TTC549 (cell line): ENCODE measurements around the gene KDM4C.
"Not testable (repeated sequence)": the region's sequence is repeated elsewhere in the genome, so short reads cannot be mapped to it uniquely, and the experiment has no call there.

ENCODE experiments used
- FAIRE-seq: peaks from 2 replicates; lab custom pipeline; 2012; peaks lifted over from hg19 to GRCh38; lab: Jason Lieb, UNC

KDM4C gene

GRCh38 chr9:6807669-6808068, 49.9 kb downstream of the KDM4C start:
- not testable (repeated sequence) for FAIRE-seq

- FAIRE-seq: no peak
Observed at GRCh38 chr9:6811436-6811835, 53.7 kb downstream of the KDM4C start.

DNA sequence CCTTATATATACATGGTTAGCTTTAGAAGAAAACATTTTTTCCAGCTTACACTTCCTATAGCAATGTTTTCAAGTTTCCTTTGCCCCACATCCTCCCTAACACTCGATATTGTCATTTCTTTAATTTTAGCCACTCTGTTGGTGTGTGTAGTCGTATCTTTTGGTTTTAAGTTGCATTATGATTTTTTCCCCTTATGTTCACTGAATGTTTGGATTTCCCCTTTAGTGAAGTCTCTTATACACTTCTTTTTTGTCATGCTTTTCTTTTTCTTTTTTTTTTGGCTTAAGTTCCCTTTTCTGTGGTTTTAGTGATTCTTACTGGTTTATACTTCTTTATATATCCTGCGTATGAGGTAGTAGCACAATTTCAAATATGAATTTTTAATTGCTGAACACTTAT, 58.8 kb downstream of the KDM4C start:
- no peak for FAIRE-seq

DNA sequence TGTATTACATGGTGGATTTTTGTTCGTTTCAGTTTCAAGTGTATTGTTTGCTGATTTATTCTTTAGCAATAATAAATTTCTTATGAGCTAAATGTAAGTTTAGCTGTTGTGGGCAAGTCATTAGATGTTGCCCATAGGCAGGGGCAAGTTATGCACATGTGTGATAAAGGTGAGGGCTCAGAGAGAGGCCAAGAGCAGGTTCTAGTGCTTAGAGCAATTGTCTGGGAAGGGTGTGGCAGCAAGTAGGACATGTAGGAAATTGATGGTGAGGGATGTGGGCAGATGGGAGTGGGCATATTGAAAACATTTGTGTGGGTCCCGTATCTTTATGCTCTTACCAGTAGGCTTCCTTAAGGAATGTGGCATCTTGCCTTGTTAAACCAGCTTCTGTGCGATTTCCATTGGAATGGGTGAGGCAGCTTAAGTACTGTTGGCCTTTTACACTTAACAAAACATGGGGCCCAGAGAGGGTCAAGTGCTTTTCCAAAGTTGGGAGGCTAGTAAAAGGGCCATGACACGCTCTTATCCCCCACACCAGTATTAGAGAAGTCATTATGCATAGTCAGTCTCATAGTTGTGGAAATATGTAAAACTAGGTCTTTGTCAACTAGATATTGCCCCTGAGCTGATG, 60.6 kb downstream of the KDM4C start:
- FAIRE-seq: no peak

DNA sequence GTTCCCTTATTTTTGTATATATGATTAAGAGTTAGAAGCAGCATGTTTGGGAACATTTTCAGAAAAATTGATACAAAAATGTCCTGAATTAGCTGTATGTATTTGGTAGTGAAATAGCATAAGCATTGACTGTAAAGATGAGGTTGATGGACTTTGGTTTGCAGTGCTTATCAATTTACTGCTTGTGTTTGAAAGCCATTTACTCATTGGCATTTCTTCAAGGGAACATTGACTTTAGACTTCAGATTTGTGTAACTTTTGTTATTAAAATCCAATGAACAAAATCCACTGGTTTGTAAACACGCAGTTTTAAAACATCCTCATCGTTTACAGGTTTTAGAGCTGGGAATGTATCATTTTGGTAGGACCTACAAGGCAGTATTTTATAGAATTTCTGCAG, 61.3 kb downstream of the KDM4C start:
- no peak for FAIRE-seq

DNA sequence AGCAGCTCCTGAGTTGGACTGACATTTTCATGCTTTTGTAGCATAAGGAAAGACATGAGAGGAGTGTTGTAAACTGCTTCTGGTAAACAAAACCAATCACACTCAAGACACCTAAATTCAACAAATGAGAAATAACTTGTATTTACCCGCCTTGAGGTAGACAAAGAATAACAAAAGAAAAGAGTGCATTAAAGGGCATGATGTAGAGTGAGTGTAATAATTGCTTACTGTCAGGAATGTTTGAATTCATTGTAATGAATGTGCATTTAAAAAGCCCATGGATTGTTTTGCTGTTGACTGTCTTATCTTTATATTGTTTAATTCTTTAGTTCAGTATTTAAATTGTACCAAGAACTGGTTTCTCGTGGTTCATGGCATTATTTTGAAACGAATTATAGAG, 61.8 kb downstream of the KDM4C start:
- FAIRE-seq: no peak

DNA sequence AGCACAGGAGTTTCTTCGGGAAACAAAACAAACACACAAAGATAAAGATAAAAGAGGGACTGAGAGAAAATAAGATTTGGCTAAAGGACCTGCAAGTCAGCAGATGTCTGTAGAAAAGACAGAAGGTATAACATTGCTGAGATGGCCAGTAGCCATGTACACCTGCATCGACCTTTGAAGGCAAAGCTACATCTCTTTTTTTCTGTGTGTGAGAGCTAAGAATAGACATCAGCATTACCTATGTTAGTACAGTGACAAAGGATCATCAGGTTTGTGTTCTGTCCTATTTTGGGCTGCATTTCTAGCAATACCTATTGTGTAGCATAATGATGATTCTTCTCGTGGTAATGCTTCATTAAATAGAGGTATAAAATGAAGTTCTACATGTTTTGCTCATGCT, 64.9 kb downstream of the KDM4C start:
- FAIRE-seq: no peak

DNA sequence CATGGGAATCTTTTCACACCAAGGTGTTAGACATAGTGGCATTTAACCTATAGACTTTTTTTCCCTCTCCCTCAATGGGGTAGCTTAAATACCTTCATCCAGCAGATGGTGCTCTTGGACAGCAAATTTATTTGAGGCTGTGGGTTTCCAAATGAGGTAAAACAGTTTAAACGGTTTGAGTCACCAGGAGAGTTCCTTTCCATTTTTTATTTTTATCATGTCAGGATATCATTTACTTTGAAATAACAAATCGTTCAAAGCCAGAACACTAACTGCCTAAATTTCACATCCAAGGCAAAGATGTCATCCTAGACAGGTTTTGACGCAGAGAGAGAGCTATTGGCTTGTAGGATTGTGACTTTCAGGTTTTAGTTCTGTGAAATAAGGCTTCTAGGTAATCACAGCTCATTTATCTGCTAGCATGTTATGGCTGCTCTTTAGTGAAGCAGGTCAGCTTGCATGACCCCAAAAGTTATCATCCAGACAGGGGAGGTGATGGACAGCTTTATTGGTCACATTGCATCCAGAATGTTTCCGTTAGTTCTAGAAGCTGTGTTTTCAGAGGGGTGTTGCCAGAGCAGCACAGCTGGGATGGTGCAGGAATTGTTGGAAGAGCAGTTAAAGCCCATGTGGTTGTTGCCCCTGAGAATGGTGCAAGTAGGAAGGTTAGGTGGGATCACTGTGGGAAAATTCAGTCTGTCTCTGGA, 69.8 kb downstream of the KDM4C start:
- peak; percentile 72 for FAIRE-seq

DNA sequence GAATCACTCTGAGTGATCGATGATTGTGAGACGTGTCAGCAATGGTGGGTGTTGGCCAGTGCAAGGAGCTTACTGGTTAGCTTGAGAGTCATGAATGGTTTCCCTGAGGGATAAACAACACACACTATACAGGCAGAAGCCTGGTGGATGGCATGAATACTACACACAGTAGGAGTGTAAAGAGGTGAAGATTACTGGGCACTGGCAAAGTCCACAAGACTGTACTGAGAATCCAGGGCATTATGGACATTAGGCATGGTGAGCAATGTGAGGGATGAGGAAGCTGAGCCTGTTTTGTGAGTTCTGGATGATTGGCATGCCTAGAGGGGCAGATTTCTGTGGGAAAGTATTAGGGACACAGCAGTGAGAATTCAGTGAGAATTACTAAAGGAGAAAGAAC, 71.3 kb downstream of the KDM4C start:
- no peak for FAIRE-seq

DNA sequence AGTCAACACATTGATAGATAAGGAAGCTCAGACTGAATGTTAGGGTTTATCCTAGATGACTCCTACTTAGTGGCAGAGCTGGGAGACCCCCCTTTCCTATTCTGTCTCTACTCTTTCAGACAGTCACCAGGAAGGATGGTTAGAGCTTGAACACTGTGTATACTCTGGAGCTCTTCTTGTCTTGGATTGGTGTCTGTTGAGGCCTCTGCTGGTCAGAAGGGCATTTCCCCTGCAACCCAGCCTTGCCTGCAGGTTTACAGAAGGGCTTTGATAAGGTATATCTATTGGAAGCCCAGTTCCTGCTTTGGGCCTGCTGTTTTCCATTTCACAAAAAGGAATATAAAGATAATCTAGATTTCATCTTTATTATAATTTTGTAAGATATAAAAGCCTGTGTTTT, 71.8 kb downstream of the KDM4C start:
- no peak for FAIRE-seq

DNA sequence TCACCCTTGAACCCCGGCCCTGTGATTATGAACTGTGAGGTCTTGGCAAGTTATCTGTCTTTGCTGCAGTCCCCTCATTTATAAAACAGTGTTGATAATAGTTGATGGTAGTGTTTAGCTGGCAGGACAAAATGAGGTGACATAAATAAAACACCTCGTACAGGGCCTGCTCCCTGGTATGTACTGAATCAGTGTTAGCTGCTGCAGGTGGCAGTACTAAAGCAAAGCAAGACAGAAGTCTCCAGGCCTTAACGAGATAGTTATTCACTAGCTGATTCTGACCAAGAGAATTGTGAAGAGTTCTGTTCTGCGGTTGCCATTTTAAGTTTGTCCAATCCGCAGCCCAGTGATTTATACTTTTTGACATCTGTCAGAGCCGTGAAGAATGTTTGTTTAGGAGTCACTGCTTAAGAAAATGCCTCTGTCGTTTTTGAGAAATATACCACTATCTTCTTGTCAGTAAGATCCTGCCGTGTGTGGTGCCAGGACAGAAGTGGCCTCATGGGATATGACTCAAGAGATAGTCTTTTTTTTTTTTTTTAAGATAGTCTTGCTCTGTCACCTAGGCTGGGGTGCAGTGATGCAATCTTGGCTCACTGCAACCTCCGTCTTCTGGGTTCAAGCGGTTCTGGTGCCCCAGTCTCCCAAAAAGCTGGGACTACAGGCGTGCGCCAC, 75.9 kb downstream of the KDM4C start:
- no peak for FAIRE-seq

- FAIRE-seq: no peak
Observed at GRCh38 chr9:6834306-6834705, 76.5 kb downstream of the KDM4C start.

GRCh38 chr9:6838158-6838557, 80.4 kb downstream of the KDM4C start:
- no peak for FAIRE-seq

GRCh38 chr9:6842584-6842947, 84.8 kb downstream of the KDM4C start:
- no peak for FAIRE-seq

GRCh38 chr9:6843742-6844141, 86.0 kb downstream of the KDM4C start:
- FAIRE-seq: no peak

- FAIRE-seq: no peak
Observed at GRCh38 chr9:6844267-6844666, 86.5 kb downstream of the KDM4C start.

DNA sequence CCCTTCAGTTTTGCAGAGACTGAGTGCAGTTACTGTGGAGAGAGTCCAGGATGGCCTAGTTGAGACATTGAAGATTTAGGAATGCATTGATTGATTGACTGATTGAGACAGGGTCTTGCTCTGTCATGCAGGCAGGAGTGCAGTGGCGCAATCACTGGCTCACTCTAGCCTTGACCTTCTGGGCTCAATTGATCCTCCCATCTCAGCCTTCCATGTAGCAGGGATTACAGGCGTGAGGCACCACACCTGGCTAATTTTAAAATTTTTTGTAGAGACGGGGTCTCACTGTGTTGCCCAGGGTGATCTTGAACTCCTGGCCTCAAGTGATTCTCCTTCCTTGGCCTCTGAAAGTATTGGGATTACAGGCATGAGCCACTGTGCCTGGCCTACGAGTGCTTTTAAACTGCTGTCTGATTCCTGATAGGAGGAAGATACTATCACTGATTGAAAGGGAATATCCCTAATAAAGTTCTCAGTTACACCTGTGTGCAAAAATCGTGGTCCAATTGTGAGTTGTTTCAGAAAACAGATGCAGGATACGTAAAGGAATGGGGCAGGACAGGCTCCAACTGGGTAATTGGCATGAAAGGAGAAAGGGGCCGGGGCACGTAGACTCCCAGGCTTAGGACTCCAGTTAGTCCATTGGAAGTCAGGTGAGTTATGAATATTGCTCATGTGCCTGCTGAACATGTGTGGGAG, 87.5 kb downstream of the KDM4C start:
- FAIRE-seq: no peak

- FAIRE-seq: no peak
Observed at GRCh38 chr9:6845880-6846279, 88.1 kb downstream of the KDM4C start.

GRCh38 chr9:6852243-6852963, 94.6 kb downstream of the KDM4C start:
- FAIRE-seq: no peak

GRCh38 chr9:6855860-6856259, 98.1 kb downstream of the KDM4C start:
- no peak for FAIRE-seq

DNA sequence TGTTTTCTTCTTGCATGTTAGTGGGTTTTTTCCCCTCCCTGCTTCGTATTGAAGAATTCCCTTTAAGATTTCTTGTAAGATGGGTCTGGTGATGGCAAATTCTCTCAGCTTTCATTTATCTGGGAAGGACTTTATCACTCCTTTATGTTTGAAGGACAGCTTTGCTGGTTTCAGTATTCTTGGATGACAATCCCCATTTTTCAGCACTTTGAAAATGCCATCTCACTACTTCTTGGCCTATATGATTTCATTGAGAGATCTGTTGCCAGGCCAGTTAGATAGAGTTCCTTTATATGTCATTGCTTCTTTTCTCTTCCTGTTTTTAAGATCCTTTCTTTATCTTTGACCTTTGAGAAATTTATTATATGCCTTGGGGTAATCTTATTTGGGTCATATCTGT, 106.3 kb downstream of the KDM4C start:
- no peak for FAIRE-seq
